Measurements from ENCODE around the gene ADAM22.

The ADAM22 gene

DNA sequence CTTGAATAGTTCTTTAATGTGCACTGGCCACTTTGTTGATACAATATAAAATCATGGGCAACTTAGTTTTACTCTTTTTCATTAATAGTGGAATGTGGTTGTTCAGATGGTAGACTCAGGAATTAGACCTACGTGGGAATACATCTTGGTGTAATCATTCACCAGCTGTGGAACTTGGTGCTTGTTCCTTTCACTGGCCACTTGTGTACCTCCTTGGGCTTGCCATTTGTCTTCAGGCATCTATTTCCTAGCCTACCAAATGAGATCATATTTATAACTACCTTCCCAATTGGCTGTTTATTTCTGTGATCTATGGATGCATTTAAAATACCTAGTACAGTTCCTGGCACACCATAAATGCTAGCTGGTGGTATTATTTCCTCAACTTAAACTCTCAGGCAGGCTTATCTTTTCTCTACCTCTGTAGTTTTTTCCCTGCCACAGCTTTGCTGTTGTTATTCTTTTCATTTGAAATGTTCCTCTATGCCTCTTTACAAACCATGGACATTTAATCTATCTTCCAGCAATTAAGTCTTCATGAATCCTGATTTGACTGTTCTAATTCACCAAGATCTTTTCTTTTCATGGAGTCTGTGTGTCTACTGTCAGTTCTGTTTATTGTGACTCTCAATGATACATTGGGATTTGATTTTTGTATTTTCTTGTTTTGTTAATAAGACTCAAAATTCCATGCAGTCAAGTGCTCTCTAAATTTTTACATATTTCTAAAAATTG is 113.0 kb downstream of the ADAM22 start:
- Histone ChIP-seq H3K9me3 (ENCODE audit: control insufficient read depth, low read length) (no peaks in the 10 kb centered on the region), H3K4me1 (ENCODE audit: control insufficient read depth, insufficient read depth, low read length) (no peaks in the 10 kb centered on the region), H3K27me3 (ENCODE audit: control insufficient read depth, insufficient read depth, low read length) (no peaks in the 10 kb centered on the region), H3K4me3 (ENCODE audit: low read length) (no peak overlapping the region), H3K36me3 (ENCODE audit: control insufficient read depth, insufficient read depth, low read length) (no peaks in the 10 kb centered on the region), H3K9ac (ENCODE audit: low read length) (no peak overlapping the region)

DNA sequence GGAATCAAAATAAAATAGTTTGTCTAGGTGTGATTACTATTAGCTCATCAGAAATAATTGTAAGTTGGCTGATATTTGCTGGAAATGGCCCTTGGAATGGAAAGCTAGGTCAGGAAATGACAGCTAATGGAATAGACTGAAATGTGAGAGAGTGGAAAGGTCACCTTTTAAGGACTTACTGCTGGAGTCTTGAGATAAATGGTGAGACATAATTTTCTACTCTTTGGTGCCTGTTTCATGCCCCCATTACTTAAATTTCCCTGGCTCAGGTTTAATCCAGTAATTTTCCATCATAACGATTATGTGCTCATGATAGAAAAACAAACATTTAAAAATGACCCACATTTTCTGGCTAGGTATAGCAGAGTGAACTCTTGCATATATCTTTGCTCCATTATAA is 123.6 kb downstream of the ADAM22 start:
- H3K4me3 ChIP-seq (ENCODE audit: low read length), result no peak overlapping the region
- no peak overlapping the region for H3K9ac ChIP-seq (ENCODE audit: low read length)
- no peaks in the 10 kb centered on the region for H3K4me1 ChIP-seq (ENCODE audit: control insufficient read depth, insufficient read depth, low read length)
- no peaks in the 10 kb centered on the region for H3K36me3 ChIP-seq (ENCODE audit: control insufficient read depth, insufficient read depth, low read length)
- H3K9me3 ChIP-seq (ENCODE audit: control insufficient read depth, low read length), result no peaks in the 10 kb centered on the region
- no peaks in the 10 kb centered on the region for H3K27me3 ChIP-seq (ENCODE audit: control insufficient read depth, insufficient read depth, low read length)

DNA sequence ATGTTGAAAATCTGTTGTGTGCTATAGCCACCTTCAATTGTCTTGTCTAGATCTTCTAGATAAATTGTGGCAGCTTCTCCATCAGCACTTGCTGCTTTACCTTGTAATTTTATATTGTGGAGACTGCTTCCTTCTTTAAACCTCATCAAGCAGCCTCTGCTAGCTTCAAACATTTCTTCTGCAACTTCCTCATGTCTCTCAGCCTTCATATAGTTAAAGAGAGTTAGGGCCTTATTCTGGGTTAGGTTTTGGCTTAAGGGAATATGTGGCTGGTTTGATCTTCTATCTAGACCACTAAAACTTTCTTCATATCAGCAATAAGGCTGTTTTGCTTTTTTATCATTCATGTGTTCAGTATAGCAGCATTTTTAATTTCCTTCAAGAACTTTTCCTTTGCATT is 128.2 kb downstream of the ADAM22 start:
- Histone ChIP-seq H3K36me3 (ENCODE audit: control insufficient read depth, insufficient read depth, low read length) (no peaks in the 10 kb centered on the region), H3K27me3 (ENCODE audit: control insufficient read depth, insufficient read depth, low read length) (no peaks in the 10 kb centered on the region)

DNA sequence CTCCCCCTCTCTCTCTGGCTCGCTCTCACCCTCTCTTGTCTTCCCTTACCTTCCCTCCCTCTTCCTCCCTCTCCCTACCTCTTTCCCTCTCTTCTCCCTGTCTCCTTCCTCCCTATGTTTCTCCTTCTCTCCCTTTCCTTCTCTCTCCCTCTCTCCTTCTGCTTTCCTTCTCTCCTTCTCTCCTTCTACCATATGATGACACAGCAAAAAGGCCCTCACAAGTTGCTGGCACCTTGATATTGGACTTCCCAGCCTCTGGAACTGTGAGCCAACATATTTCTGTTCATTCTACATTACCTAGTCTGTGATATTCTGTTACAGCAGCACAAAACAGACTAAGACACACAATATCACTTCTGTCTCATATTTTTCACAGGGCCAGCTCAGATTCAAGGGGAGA is 135.0 kb downstream of the ADAM22 start:
- Histone ChIP-seq H3K27me3 (ENCODE audit: control insufficient read depth, insufficient read depth, low read length) (no peaks in the 10 kb centered on the region), H3K9me3 (ENCODE audit: control insufficient read depth, low read length) (no peaks in the 10 kb centered on the region), H3K9ac (ENCODE audit: low read length) (no peak overlapping the region), H3K4me1 (ENCODE audit: control insufficient read depth, insufficient read depth, low read length) (no peaks in the 10 kb centered on the region), H3K36me3 (ENCODE audit: control insufficient read depth, insufficient read depth, low read length) (no peaks in the 10 kb centered on the region), H3K4me3 (ENCODE audit: low read length) (no peak overlapping the region)

More for the DNA sequence above, 128.2 kb downstream of the ADAM22 start:
- Histone ChIP-seq H3K9me3 (ENCODE audit: control insufficient read depth, low read length) (no peaks in the 10 kb centered on the region), H3K4me1 (ENCODE audit: control insufficient read depth, insufficient read depth, low read length) (no peaks in the 10 kb centered on the region), H3K4me3 (ENCODE audit: low read length) (no peak overlapping the region), H3K9ac (ENCODE audit: low read length) (no peak overlapping the region)

DNA sequence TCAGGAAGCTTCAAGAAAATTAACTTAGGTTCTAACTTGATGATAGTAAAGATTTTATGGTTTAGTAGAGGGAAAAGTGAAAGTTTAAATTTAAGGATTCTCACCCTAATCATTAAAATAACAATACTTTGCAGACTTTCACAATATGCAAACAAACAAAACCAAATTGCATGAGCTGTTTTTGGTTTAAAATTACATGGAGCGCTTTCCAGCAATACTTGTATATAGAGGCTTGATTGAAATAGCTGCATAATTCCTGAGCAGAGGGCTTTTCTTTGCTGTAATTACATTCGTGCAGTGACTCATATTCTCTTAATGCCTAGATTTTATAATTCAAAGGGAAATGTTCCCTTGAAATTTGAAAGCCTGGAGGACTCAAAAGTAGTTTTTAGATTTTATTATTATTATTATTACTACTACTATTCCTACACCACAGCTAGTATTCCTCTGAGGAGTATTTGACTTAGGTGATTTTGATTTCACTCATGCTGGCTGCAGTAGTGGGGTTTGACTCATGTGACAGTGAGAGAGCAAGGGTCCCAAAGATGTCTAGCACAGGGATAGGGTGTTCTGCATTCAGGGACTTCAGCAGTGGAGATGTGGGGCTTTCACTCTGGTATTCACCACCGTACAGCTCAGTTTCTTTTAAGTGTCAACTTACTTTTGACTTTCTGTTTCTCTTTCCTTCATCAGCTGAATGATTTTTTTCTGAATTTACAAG is 138.1 kb downstream of the ADAM22 start:
- no peak overlapping the region for H3K4me3 ChIP-seq (ENCODE audit: low read length)
- H3K9me3 ChIP-seq (ENCODE audit: control insufficient read depth, low read length), result no peaks in the 10 kb centered on the region
- H3K36me3 ChIP-seq (ENCODE audit: control insufficient read depth, insufficient read depth, low read length), result no peaks in the 10 kb centered on the region
- H3K9ac ChIP-seq (ENCODE audit: low read length), result no peak overlapping the region
- H3K4me1 ChIP-seq (ENCODE audit: control insufficient read depth, insufficient read depth, low read length), result no peaks in the 10 kb centered on the region
- no peaks in the 10 kb centered on the region for H3K27me3 ChIP-seq (ENCODE audit: control insufficient read depth, insufficient read depth, low read length)

DNA sequence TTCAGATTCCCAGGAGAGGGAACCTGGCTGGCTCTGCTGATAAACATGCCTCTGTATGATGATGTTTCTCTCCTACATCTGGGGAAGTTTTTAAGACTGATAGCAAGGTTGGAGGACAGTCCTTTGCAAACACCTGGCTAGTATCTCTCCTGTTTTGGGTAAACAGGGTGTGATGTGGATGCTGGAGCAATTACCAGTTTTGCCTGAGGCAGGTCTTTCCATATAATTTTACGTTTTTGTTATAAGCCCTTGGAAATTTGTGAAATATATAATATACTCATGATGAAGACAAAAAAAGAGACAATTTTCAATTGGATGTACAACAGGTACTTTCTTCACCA is 138.6 kb downstream of the ADAM22 start:
- Histone ChIP-seq H3K4me3 (ENCODE audit: low read length) (no peak overlapping the region), H3K9me3 (ENCODE audit: control insufficient read depth, low read length) (no peaks in the 10 kb centered on the region)

DNA sequence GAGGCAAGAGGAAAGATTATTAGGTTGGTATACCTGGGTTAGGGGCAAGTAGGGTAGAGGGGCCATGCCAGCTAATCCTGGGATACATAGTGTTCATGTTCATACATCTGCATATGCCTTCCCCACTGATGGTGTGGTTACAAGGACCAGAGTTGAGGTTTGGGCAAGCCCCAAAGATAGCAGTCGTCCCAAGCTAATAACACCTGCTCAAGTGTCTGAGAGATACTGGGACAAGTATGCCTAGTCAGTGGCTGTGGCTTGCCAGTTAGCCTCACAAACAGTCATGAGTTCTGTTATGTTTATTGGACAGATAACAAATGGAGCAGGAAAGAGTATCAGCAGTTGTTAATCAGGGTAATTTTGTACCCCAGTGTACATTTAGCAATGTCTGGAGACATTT is 139.6 kb downstream of the ADAM22 start:
- Histone ChIP-seq H3K4me3 (ENCODE audit: low read length) (no peak overlapping the region), H3K9me3 (ENCODE audit: control insufficient read depth, low read length) (no peaks in the 10 kb centered on the region), H3K4me1 (ENCODE audit: control insufficient read depth, insufficient read depth, low read length) (no peaks in the 10 kb centered on the region), H3K36me3 (ENCODE audit: control insufficient read depth, insufficient read depth, low read length) (no peaks in the 10 kb centered on the region), H3K27me3 (ENCODE audit: control insufficient read depth, insufficient read depth, low read length) (no peaks in the 10 kb centered on the region), H3K9ac (ENCODE audit: low read length) (no peak overlapping the region)

More for the DNA sequence above, 138.6 kb downstream of the ADAM22 start:
- no peak overlapping the region for H3K9ac ChIP-seq (ENCODE audit: low read length)
- H3K27me3 ChIP-seq (ENCODE audit: control insufficient read depth, insufficient read depth, low read length), result no peaks in the 10 kb centered on the region
- no peaks in the 10 kb centered on the region for H3K36me3 ChIP-seq (ENCODE audit: control insufficient read depth, insufficient read depth, low read length)
- H3K4me1 ChIP-seq (ENCODE audit: control insufficient read depth, insufficient read depth, low read length), result no peaks in the 10 kb centered on the region

DNA sequence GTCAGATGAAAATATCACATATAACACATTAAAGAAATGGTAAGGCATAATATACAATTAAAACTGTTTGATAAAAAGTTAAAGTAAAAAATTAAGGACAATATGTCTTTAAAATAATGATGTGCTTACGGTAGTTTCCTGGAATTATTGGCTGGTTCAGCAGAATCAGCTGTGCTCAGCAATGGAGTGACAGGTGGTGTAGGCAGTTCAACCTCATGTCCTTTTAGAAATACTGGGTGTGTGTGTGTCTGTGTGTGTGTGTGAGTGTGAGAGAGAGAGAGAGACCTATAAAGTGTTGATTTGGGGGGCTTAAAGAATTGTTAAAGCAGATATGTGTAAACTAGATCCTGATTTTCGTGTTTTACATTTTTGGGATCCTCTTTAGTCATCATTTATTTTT is 141.2 kb downstream of the ADAM22 start:
- no peak overlapping the region for H3K9ac ChIP-seq (ENCODE audit: low read length)

DNA sequence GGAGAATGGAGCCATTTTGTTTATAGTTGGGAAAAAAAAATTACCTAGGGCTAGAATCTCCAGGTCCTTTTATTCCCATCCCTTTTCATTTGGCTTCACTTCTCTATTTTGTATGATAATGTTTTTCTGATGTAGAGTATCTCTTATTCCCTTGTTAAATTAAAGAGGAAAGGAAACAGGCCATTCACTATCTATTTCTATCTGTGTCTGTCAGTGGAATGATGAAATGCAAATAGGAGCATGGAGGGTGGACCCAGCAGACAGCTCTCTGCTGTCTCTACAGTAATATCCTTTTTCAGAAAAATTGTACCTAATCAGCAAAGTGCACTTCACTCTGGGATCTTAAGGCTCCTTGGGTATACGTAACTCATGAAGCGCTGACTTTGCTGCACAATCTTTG is 149.8 kb downstream of the ADAM22 start:
- no peaks in the 10 kb centered on the region for H3K4me1 ChIP-seq (ENCODE audit: control insufficient read depth, insufficient read depth, low read length)
- no peak overlapping the region for H3K9ac ChIP-seq (ENCODE audit: low read length)
- no peaks in the 10 kb centered on the region for H3K9me3 ChIP-seq (ENCODE audit: control insufficient read depth, low read length)
- H3K4me3 ChIP-seq (ENCODE audit: low read length), result no peak overlapping the region
- H3K27me3 ChIP-seq (ENCODE audit: control insufficient read depth, insufficient read depth, low read length), result no peaks in the 10 kb centered on the region
- no peaks in the 10 kb centered on the region for H3K36me3 ChIP-seq (ENCODE audit: control insufficient read depth, insufficient read depth, low read length)

More for the DNA sequence above, 141.2 kb downstream of the ADAM22 start:
- Histone ChIP-seq H3K4me3 (ENCODE audit: low read length) (no peak overlapping the region), H3K27me3 (ENCODE audit: control insufficient read depth, insufficient read depth, low read length) (no peaks in the 10 kb centered on the region), H3K36me3 (ENCODE audit: control insufficient read depth, insufficient read depth, low read length) (no peaks in the 10 kb centered on the region), H3K4me1 (ENCODE audit: control insufficient read depth, insufficient read depth, low read length) (no peaks in the 10 kb centered on the region), H3K9me3 (ENCODE audit: control insufficient read depth, low read length) (no peaks in the 10 kb centered on the region)

DNA sequence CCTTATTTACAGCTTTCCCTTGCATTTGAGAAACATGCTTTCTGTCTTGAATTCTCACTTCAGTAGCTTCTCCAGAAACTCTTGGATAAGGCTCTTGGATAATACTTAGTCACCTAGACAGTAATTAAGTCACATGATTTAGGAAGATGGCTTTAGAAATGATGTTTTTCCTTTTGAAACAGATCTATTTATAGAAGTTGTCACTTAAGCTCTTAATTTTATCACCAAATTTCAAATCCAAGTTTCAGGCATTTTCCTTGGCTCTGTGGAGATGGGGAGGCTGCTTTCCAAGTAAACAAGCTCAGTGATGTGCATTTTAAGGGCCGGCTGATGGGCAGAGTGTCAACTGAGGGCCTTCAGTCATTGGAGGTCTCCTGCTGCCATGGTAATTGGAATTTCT is 155.5 kb downstream of the ADAM22 start:
- Histone ChIP-seq H3K36me3 (ENCODE audit: control insufficient read depth, insufficient read depth, low read length) (no peaks in the 10 kb centered on the region), H3K9me3 (ENCODE audit: control insufficient read depth, low read length) (no peaks in the 10 kb centered on the region), H3K9ac (ENCODE audit: low read length) (no peak overlapping the region), H3K27me3 (ENCODE audit: control insufficient read depth, insufficient read depth, low read length) (no peaks in the 10 kb centered on the region), H3K4me3 (ENCODE audit: low read length) (no peak overlapping the region), H3K4me1 (ENCODE audit: control insufficient read depth, insufficient read depth, low read length) (no peaks in the 10 kb centered on the region)

DNA sequence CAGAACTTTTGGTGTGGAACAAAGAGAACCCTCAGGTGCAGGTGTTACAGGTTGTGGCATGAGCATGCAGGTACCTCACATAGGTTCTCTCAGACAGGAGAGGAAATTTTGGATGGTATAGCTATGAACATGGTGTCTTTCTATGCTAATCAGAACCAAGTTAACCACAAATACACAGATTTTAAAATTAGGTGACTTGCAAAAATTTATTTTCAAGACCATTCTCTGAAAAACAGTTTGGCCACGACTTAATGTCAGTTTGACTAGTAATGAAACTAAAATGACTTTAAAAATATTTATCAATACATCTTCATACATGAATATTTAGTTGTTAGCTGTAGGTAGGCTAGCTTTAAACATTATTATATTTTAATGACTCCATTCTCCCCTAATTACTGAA is 156.2 kb downstream of the ADAM22 start:
- no peak overlapping the region for H3K4me3 ChIP-seq (ENCODE audit: low read length)
- no peaks in the 10 kb centered on the region for H3K27me3 ChIP-seq (ENCODE audit: control insufficient read depth, insufficient read depth, low read length)
- H3K4me1 ChIP-seq (ENCODE audit: control insufficient read depth, insufficient read depth, low read length), result no peaks in the 10 kb centered on the region
- H3K36me3 ChIP-seq (ENCODE audit: control insufficient read depth, insufficient read depth, low read length), result no peaks in the 10 kb centered on the region
- no peak overlapping the region for H3K9ac ChIP-seq (ENCODE audit: low read length)
- no peaks in the 10 kb centered on the region for H3K9me3 ChIP-seq (ENCODE audit: control insufficient read depth, low read length)

DNA sequence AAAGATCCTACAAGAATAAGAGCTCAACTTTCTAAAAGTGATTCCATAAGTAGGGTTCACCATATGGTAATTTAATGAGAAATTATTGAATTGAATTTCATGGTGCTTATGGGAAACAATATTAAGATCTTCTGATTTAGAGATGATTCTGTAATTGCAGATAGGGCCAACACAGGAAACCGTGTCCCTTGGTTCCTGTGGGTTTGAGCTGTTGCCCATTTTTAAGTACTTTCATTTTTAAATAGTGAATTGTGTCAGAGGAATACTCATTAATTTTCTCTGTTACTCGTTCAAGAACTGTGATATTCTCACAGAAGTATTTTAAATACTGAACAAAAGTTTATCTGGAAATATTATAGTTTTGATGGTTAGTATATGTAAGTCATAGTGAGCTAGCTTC is 156.6 kb downstream of the ADAM22 start:
- no peaks in the 10 kb centered on the region for H3K27me3 ChIP-seq (ENCODE audit: control insufficient read depth, insufficient read depth, low read length)
- H3K4me1 ChIP-seq (ENCODE audit: control insufficient read depth, insufficient read depth, low read length), result no peaks in the 10 kb centered on the region
- no peak overlapping the region for H3K9ac ChIP-seq (ENCODE audit: low read length)
- H3K4me3 ChIP-seq (ENCODE audit: low read length), result no peak overlapping the region
- no peaks in the 10 kb centered on the region for H3K36me3 ChIP-seq (ENCODE audit: control insufficient read depth, insufficient read depth, low read length)
- H3K9me3 ChIP-seq (ENCODE audit: control insufficient read depth, low read length), result no peaks in the 10 kb centered on the region

All from mucosa of stomach (tissue), 1 donor.